Measurements from ENCODE around the gene CCNI2. TPM values are rescaled to one million over a fixed set of nuclear protein-coding genes. Genes with fewer than 3 reads are reported as not detected.

The CCNI2 gene
- total RNA-seq, 3 donors from 2014 or later = 0.98 to 2.0 TPM; not detected in 1

DNA sequence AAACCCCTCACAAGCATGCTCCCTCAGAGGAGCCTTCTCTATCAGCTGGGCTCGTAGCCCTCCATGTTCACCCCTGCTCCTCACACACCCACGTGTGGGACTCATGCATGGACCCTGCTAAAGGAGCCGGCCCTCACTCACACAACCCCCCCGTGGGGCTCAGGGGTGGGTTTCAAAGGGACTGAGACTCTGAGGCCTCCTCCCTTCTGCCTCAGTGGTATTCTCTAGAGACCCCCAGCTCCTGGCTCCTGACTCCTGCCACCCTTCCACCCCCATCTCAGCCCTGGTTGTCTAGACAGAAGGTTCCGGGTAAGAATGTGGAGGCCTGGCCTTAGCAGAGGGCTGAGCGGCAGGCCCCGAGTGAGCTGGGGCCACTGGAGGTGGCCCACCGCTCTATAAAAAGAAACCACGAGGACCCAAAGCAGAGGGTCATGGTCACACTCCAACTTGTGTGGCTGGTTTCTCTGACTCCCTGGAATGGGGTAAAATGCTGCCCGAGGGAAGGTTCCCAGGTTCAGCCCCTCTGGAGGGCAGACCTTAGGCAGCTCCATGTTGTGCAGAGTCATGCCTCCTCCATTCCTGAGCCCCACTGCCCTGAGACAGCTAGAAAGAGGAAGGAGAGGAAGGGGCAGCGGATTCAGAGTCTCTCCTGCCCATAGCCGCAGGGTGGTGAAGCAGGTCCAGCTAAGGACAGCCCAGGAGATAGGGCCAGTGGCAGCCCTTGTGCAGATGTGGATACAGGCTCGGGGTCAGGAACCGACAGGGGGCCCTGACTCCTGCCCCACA lies 19.0 kb downstream of the CCNI2 start:
- intact Hi-C loops (cut with DNase I; ENCODE audit: low total_unique reads) = no loop called here
- no peak overlapping the region for H3K4me3 ChIP-seq
- H3K36me3 ChIP-seq = no peaks in the 10 kb centered on the region
- DNase-seq (ENCODE audit: low spot score in 2 of 2) = peak in 1 of 2 donors; percentile 10
- TF ChIP-seq POLR2AphosphoS5 (IDR thresholded peaks at IDR 0.05) = no peak
- TF ChIP-seq POLR2A (IDR thresholded peaks at IDR 0.05) = no peak
- TF ChIP-seq, protein P1, sequence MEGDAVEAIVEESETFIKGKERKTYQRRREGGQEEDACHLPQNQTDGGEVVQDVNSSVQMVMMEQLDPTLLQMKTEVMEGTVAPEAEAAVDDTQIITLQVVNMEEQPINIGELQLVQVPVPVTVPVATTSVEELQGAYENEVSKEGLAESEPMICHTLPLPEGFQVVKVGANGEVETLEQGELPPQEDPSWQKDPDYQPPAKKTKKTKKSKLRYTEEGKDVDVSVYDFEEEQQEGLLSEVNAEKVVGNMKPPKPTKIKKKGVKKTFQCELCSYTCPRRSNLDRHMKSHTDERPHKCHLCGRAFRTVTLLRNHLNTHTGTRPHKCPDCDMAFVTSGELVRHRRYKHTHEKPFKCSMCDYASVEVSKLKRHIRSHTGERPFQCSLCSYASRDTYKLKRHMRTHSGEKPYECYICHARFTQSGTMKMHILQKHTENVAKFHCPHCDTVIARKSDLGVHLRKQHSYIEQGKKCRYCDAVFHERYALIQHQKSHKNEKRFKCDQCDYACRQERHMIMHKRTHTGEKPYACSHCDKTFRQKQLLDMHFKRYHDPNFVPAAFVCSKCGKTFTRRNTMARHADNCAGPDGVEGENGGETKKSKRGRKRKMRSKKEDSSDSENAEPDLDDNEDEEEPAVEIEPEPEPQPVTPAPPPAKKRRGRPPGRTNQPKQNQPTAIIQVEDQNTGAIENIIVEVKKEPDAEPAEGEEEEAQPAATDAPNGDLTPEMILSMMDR (IDR thresholded peaks at IDR 0.05) = no peak
- H3K4me1 ChIP-seq = peaks cover 4 to 13% of the 10 kb centered on the region in 2 donors
- H3K27me3 ChIP-seq = no peaks in the 10 kb centered on the region
- no peaks in the 10 kb centered on the region for H3K9me3 ChIP-seq
- no peak overlapping the region for H3K27ac ChIP-seq

DNA sequence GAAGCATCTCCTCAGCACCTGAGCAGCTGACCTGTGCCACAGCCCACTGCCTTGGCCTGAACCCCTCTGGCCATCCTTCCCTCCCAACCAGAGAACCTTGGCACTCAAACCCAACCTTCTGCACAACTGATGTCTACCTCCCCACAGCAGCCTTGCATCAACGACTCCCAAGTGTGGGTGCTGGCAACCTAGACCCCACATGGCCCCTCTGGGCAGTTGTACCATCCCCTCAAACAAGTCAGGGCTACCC lies 19.5 kb downstream of the CCNI2 start:
- DNase-seq (ENCODE audit: low spot score in 2 of 2) = no peak
- intact Hi-C loops (cut with DNase I; ENCODE audit: low total_unique reads) = no loop called here

DNA sequence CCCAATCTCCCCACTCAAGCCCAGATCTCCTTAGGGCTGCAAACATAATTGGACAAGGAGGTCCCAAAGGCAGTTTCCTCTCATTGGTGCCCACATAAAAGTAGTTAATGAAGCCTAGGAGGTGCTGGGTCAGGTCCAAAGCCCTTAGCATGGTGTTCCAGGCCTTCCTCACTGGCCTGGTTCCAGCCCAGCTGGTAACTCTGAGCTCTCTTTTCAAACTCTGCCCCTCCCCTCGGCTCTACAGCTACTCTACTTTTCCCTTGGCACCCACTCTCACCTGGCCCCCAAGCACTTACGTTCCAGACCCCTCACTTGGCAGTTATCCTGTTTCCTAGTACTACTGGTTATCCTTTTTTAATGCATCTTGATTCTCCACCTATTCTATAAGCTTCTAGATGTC lies 19.9 kb downstream of the CCNI2 start:
- no peak overlapping the region for H3K27ac ChIP-seq
- no peak for DNase-seq (ENCODE audit: low spot score in 2 of 2)
- H3K4me1 ChIP-seq = peaks cover 4 to 13% of the 10 kb centered on the region in 2 donors

More for the DNA sequence above, 19.5 kb downstream of the CCNI2 start:
- no peaks in the 10 kb centered on the region for H3K27me3 ChIP-seq
- peaks cover 4 to 13% of the 10 kb centered on the region in 2 donors for H3K4me1 ChIP-seq
- TF ChIP-seq POLR2A (IDR thresholded peaks at IDR 0.05) = no peak
- no peak for TF ChIP-seq POLR2AphosphoS5 (IDR thresholded peaks at IDR 0.05)
- TF ChIP-seq, protein P1 (IDR thresholded peaks at IDR 0.05) = no peak
- H3K9me3 ChIP-seq = no peaks in the 10 kb centered on the region
- H3K36me3 ChIP-seq = no peaks in the 10 kb centered on the region
- H3K4me3 ChIP-seq = no peak overlapping the region
- H3K27ac ChIP-seq = no peak overlapping the region

DNA sequence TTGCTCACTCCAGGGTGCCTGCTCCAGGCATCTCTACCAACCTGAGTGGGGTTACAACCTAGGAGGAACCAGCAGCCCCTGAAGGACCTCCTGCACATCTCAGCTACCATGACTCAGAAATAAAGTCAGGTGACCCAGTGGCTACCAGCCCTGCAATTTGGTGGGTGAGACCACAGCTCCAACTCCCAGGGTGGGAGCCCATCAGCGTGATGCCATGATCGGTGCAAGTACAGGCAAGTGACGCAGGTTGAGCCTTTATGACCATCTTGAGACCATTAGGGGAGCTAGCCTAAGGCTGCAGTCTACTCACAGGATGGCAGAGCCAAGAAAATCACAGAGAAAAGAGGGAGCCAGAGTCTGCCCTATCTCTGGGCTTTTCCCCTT lies 21.3 kb downstream of the CCNI2 start:
- intact Hi-C loops (cut with DNase I; ENCODE audit: low total_unique reads) = no loop called here
- no peak for TF ChIP-seq POLR2A (IDR thresholded peaks at IDR 0.05)
- TF ChIP-seq POLR2AphosphoS5 (IDR thresholded peaks at IDR 0.05) = no peak
- TF ChIP-seq, protein P1 (IDR thresholded peaks at IDR 0.05) = no peak
- Histone ChIP-seq H3K36me3 (no peaks in the 10 kb centered on the region), H3K4me3 (no peak overlapping the region), H3K27ac (peak overlapping the region in 1 of 2 donors; percentile 53), H3K4me1 (peaks cover 4 to 13% of the 10 kb centered on the region in 2 donors), H3K9me3 (no peaks in the 10 kb centered on the region), H3K27me3 (no peaks in the 10 kb centered on the region)
- no peak for DNase-seq (ENCODE audit: low spot score in 2 of 2)

More for the DNA sequence above, 19.9 kb downstream of the CCNI2 start:
- no peak for TF ChIP-seq POLR2A (IDR thresholded peaks at IDR 0.05)
- TF ChIP-seq, protein P1 (IDR thresholded peaks at IDR 0.05) = no peak
- TF ChIP-seq POLR2AphosphoS5 (IDR thresholded peaks at IDR 0.05) = no peak
- Histone ChIP-seq H3K9me3 (no peaks in the 10 kb centered on the region), H3K27me3 (no peaks in the 10 kb centered on the region), H3K36me3 (no peaks in the 10 kb centered on the region), H3K4me3 (no peak overlapping the region)
- intact Hi-C loops (cut with DNase I; ENCODE audit: low total_unique reads) = no loop called here

DNA sequence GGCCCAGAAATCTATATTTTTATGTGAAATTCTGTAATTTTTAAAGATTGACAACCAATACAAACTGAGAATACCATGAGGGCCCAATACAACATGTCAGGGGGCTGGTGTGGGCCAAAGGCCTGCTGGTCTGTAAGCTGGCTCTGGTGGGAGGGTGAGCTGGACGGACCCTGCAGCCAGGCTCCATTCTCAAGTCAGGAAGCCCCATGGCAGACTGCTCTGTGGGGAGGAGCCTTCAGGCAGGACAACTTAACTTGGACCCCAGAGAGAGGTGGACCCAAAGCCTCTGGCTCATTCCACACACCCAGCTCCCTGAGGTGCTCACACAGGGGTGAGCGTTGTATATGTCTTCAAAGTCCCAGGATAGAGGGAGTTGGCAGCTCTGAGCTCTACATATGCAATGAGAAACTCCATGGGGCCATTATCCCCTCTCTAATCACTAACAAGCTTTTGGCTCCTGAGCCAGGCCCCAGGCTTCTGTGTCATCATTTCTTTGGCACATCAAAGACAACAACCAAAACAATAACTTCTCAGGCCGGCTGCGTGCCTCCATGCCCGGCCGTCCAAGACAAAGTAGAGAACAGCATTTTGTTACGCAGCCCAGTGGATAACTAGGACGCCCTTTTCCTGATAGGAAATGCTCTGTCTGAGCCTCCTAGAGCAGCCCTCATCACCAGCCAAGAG lies 23.4 kb downstream of the CCNI2 start:
- TF ChIP-seq POLR2AphosphoS5 (IDR thresholded peaks at IDR 0.05) (no peak), POLR2A (IDR thresholded peaks at IDR 0.05) (no peak)
- TF ChIP-seq, protein P1 (IDR thresholded peaks at IDR 0.05) = no peak
- Histone ChIP-seq H3K36me3 (no peaks in the 10 kb centered on the region), H3K27me3 (no peaks in the 10 kb centered on the region), H3K4me1 (peaks cover 4 to 13% of the 10 kb centered on the region in 2 donors), H3K27ac (peak overlapping the region in 1 of 2 donors; percentile 67), H3K9me3 (no peaks in the 10 kb centered on the region), H3K4me3 (no peak overlapping the region)
- intact Hi-C loops (cut with DNase I; ENCODE audit: low total_unique reads) = no loop called here
- peak in 1 of 2 donors; percentile 38 for DNase-seq (ENCODE audit: low spot score in 2 of 2)
